ENCODE data around the gene CHMP1A.
"Not testable (repeated sequence)": the region's sequence is repeated elsewhere in the genome, so short reads cannot be mapped to it uniquely, and the experiment has no call there.

CHMP1A gene

GRCh38 chr16:89658221-89658879, 842 bp upstream of the CHMP1A start:
- DNase-seq = no peak

GRCh38 chr16:89656435-89657121, 930 bp downstream of the CHMP1A start:
- DNase-seq = no peak

- DNase-seq = no peak
Observed at GRCh38 chr16:89655062-89655643, 2.4 kb downstream of the CHMP1A start.

- no peak for DNase-seq
Observed at GRCh38 chr16:89653656-89654295, 3.7 kb downstream of the CHMP1A start.

GRCh38 chr16:89651584-89651983, 5.9 kb downstream of the CHMP1A start:
- no peak for DNase-seq

GRCh38 chr16:89646906-89647305, 10.6 kb downstream of the CHMP1A start:
- no peak for DNase-seq

GRCh38 chr16:89646270-89646669, 11.2 kb downstream of the CHMP1A start:
- no peak for DNase-seq

GRCh38 chr16:89645122-89645521, 12.4 kb downstream of the CHMP1A start:
- DNase-seq = no peak

GRCh38 chr16:89643769-89644300, 13.7 kb downstream of the CHMP1A start:
- DNase-seq = no peak

- DNase-seq = no peak
Observed at GRCh38 chr16:89642574-89642973, 14.9 kb downstream of the CHMP1A start.

- DNase-seq = no peak
Observed at GRCh38 chr16:89641458-89642119, 15.9 kb downstream of the CHMP1A start.

- no peak for DNase-seq
Observed at GRCh38 chr16:89639385-89639784, 18.1 kb downstream of the CHMP1A start.

GRCh38 chr16:89638455-89638854, 19.1 kb downstream of the CHMP1A start:
- no peak for DNase-seq

- no peak for DNase-seq
Observed at GRCh38 chr16:89637379-89637778, 20.1 kb downstream of the CHMP1A start.

- DNase-seq = no peak
Observed at GRCh38 chr16:89636663-89637062, 20.8 kb downstream of the CHMP1A start.

- DNase-seq = not testable (repeated sequence)
Observed at GRCh38 chr16:89634463-89635385, 22.8 kb downstream of the CHMP1A start.

GRCh38 chr16:89633064-89633631, 24.4 kb downstream of the CHMP1A start:
- no peak for DNase-seq

GRCh38 chr16:89629827-89630610, 27.5 kb downstream of the CHMP1A start:
- no peak for DNase-seq

- no peak for DNase-seq
Observed at GRCh38 chr16:89624777-89625761, 32.4 kb downstream of the CHMP1A start.
